GM23248 (cell line): ENCODE results near the gene FAM151A.
"Not testable (repeated sequence)": the region's sequence is repeated elsewhere in the genome, so short reads cannot be mapped to it uniquely, and the experiment has no call there.

Source experiments
- EZH2 ChIP-seq: fragments of 200-600 bp; sonication (generic); IDR thresholded peaks from 2 replicates; pipeline ENCODE4 v1.6.1; 2018; ENCODE audit warnings: antibody characterized with exemption, mild to moderate bottlenecking; ENCODE audit not compliant: insufficient read depth, poor library complexity, severe bottlenecking
- EZH2phosphoT487 ChIP-seq: fragments of 200-600 bp; sonication (generic); IDR thresholded peaks from 2 replicates; pipeline ENCODE4 v1.6.1; 2018; ENCODE audit warnings: antibody characterized with exemption, moderate library complexity, mild to moderate bottlenecking, low read depth; ENCODE audit not compliant: insufficient read depth

DNA sequence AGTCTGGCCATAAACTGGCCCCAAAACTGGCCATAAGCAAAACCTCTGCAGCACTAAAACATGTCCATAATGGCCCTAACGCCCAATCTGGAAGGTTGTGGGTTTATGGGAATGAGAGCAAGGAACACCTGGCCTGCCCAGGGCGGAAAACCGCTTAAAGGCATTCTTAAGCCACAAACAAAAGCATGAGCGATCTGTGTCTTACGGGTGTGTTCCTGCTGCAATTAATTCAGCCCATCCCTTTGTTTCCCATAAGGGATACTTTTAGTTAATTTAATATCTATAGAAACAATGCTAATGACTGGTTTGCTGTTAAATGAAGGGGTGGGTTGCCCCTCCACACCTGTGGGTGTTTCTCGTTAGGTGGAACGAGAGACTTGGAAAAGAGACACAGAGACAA lies 12.5 kb upstream of the FAM151A start:
- TF ChIP-seq EZH2, EZH2phosphoT487: not testable (repeated sequence)
